GM10248 (cell line): ENCODE data around the gene CA10.

Source experiments
- CTCF ChIA-PET: fragments of 300-600 bp; sonication (Branson Sonifier 250); formaldehyde crosslinking; extraction: SDS; loops from one replicate; lab custom pipeline; 2021; ENCODE audit warnings: antibody characterized with exemption; lab: Yijun Ruan, JAX
- POLR2A ChIA-PET: fragments of 350-650 bp; sonication (Branson Sonifier 250); formaldehyde crosslinking; extraction: SDS; loops from one replicate; lab custom pipeline; 2020; ENCODE audit warnings: antibody characterized with exemption; lab: Yijun Ruan, JAX
- DNase-seq: peaks from one replicate; pipeline ENCODE4 v3.0.0; 2012; ENCODE audit errors: extremely low spot score
- TF ChIP-seq, protein P1 (sequence below): IDR thresholded peaks from 2 replicates; pipeline ENCODE4 v1.5.1; 2012; ENCODE audit warnings: mild to moderate bottlenecking, low read depth; ENCODE audit errors: extremely low read depth, missing control alignments, control extremely low read depth

CA10 gene

DNA sequence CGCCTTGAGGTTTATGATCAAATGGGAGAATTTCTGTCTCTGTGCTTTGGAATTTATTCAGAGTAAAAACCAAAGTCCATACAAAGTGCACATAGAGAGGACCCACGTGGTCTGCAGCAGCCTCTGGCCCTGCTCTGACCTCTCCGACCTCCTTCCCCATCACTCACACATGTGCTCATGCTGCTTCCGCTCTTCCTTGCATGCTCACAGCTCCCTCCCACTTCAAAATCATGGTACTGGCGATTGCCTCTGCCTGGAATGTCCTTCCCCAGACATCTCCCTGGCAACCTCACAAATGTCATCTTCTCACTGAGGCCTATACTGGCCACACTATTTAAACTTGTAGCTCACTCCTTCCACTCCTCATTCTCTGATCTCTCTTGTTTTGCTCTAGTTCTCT is 418.0 kb downstream of the CA10 start:
- POLR2A ChIA-PET = no interaction called here
- CTCF ChIA-PET = no interaction called here
- DNase-seq = no peak
- TF ChIP-seq, protein P1, sequence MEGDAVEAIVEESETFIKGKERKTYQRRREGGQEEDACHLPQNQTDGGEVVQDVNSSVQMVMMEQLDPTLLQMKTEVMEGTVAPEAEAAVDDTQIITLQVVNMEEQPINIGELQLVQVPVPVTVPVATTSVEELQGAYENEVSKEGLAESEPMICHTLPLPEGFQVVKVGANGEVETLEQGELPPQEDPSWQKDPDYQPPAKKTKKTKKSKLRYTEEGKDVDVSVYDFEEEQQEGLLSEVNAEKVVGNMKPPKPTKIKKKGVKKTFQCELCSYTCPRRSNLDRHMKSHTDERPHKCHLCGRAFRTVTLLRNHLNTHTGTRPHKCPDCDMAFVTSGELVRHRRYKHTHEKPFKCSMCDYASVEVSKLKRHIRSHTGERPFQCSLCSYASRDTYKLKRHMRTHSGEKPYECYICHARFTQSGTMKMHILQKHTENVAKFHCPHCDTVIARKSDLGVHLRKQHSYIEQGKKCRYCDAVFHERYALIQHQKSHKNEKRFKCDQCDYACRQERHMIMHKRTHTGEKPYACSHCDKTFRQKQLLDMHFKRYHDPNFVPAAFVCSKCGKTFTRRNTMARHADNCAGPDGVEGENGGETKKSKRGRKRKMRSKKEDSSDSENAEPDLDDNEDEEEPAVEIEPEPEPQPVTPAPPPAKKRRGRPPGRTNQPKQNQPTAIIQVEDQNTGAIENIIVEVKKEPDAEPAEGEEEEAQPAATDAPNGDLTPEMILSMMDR = no peak

DNA sequence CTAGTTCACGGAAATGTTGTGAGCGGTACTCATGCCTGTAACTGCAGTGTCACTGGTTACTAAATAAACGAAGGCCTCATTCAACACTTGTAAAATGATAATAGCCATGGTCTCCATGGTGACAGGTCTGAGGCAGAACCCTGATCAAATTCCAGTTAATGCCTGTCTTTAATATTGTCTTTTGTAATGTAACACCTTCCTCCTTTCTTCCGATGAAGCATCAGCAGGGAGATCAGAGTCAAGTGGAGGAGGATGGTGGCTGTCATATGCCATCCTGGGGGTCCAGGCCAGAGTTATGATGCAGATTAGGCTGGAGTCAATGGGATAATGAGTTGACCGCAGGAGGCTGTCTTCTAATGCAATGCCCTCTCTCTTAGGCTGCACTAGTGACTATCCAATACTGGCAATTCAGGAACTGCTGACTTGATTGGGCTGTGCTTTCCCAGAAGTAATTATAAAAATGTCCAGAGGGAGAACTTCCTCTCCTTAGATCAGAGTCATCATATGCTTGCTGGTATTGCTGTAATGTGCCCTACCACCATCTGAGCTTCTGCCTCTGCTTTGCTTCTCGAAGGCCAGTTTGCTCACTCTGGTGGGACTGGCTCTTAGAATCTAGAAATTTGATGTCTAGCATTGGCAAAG is 419.1 kb downstream of the CA10 start:
- POLR2A ChIA-PET = no interaction called here
- TF ChIP-seq, protein P1 = no peak
- DNase-seq = no peak
- CTCF ChIA-PET = no interaction called here

DNA sequence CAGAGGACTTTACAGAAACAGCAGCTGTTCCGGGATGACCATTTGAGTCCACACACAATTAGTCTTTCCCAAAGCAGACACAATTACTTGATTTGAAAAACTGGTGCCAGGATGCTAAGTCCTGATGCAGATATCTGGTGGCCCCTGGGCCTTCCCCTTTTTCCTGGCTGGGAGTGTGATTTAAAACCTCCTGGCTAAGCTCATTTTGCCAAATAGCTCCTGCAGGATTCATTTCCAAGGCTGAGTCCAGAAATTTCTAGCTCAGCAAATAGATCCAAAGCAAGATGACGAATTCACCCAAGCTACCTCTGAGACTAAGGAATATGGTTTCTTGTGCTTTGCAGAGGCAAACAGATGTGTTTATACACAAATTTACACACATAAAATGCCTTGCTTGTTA is 422.2 kb downstream of the CA10 start:
- TF ChIP-seq, protein P1 = no peak
- POLR2A ChIA-PET = no interaction called here
- DNase-seq = no peak
- CTCF ChIA-PET = interaction anchor here (1.3 to 1.9 kb wide), 5 partner anchors 8 to 28 kb away, joined by 3 to 6 read pairs (median 3); no protein-coding TSS in a partner anchor

DNA sequence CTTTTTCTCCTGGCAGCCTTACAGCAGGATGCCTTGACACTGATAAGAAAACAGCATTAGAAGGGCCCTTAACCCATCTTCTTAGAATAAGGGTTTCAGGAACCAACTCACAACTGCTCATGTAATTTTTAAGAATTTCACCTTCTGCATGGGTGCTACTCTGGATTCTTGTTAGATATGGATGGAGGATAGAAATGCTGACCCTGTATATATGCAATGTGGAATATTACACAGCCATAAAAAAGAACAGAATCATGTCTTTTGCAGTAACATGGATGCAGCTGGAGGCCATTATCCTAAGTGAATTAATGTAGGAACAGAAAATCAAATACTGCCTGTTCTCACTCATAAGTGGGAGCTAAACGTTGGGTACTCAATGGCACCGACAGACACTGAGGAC is 423.5 kb downstream of the CA10 start:
- ChIA-PET POLR2A (no interaction called here), CTCF (interaction anchor here (1.3 kb wide), 1 partner anchor 10 kb away, joined by 3 read pairs; no protein-coding TSS in a partner anchor)
- TF ChIP-seq, protein P1 = no peak
- no peak for DNase-seq

DNA sequence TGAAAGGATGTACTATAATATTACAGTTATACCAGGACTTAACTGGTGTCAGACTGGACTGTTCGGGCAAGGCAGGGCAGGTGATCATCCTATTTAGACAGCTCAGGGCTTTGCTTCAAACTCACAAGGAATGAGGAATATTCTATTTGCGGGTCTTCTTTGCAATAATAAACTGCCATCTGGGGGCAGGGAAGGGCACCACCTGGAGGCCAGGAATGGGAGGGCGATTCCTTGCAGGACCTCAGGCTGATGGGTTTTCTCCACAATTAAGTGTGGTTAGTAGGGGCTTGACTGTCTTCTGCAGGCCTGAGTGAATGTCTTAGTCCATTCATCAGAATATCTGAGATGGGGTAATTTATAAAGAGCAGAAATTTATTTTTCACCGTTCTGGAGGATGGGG is 424.1 kb downstream of the CA10 start:
- ChIA-PET POLR2A (no interaction called here), CTCF (interaction anchor here (1.8 kb wide), 1 partner anchor 30 kb away, joined by 5 read pairs; no protein-coding TSS in a partner anchor)
- DNase-seq = peak; percentile 10
- TF ChIP-seq, protein P1 = no peak

DNA sequence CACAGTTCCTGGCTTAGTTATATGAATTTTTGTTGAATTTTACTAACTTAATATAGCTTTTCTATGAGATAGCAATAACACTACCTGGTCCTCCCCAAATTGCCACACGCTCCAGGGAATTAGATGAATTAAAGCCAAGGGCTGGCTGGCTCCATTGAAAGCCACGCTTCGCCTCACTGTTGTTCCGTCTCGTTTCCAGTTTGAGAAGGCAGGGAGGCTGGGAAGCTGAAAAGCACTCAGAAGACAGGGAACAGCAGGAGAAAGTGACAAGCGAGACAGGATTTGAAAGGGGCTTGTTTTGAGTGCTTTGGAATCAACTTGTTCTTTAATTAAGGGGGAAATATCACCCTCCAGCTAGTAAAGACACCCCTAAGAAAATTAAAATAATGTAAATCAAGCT is 425.3 kb downstream of the CA10 start:
- DNase-seq = no peak
- CTCF ChIA-PET = interaction anchor here (1.3 to 2.1 kb wide), 4 partner anchors 9 to 31 kb away, joined by 3 to 5 read pairs (median 5); no protein-coding TSS in a partner anchor
- POLR2A ChIA-PET = no interaction called here
- TF ChIP-seq, protein P1 = no peak
